ENCODE results near the gene CLEC4G. TPM values are rescaled to one million over a fixed set of nuclear protein-coding genes. Genes with fewer than 3 reads are reported as not detected.

The CLEC4G gene
- total and polyA plus RNA-seq, 7 donors: 0.08 to 0.69 (median 0.38) TPM; not detected in 2

- TF ChIP-seq, protein P1, sequence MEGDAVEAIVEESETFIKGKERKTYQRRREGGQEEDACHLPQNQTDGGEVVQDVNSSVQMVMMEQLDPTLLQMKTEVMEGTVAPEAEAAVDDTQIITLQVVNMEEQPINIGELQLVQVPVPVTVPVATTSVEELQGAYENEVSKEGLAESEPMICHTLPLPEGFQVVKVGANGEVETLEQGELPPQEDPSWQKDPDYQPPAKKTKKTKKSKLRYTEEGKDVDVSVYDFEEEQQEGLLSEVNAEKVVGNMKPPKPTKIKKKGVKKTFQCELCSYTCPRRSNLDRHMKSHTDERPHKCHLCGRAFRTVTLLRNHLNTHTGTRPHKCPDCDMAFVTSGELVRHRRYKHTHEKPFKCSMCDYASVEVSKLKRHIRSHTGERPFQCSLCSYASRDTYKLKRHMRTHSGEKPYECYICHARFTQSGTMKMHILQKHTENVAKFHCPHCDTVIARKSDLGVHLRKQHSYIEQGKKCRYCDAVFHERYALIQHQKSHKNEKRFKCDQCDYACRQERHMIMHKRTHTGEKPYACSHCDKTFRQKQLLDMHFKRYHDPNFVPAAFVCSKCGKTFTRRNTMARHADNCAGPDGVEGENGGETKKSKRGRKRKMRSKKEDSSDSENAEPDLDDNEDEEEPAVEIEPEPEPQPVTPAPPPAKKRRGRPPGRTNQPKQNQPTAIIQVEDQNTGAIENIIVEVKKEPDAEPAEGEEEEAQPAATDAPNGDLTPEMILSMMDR (IDR thresholded peaks at IDR 0.05): no peak
- intact Hi-C loops (cut with DNase I): no loop called here
- Histone ChIP-seq H3K36me3 (ENCODE audit: insufficient read depth in 1 of 2, low read depth in 1 of 2) (no peaks in the 10 kb centered on the region), H3K27me3 (ENCODE audit: insufficient read depth in 3 of 3, low read length in 2 of 3) (peaks cover 0 to 11% (median 6%) of the 10 kb centered on the region in 3 donors), H3K9me3 (no peaks in the 10 kb centered on the region), H3K4me3 (no peak overlapping the region), H3K27ac (no peak overlapping the region), H3K4me1 (no peaks in the 10 kb centered on the region)
- no peak for DNase-seq
- ATAC-seq: no peak
Observed at GRCh38 chr19:7691497-7691896, 40.4 kb downstream of the CLEC4G start.

GRCh38 chr19:7690779-7691258 is 41.1 kb downstream of the CLEC4G start:
- Histone ChIP-seq H3K4me1 (no peaks in the 10 kb centered on the region), H3K36me3 (ENCODE audit: insufficient read depth in 1 of 2, low read depth in 1 of 2) (no peaks in the 10 kb centered on the region), H3K9me3 (no peaks in the 10 kb centered on the region), H3K27me3 (ENCODE audit: insufficient read depth in 3 of 3, low read length in 2 of 3) (peaks cover 0 to 10% (median 5%) of the 10 kb centered on the region in 3 donors), H3K4me3 (no peak overlapping the region), H3K27ac (no peak overlapping the region)
- intact Hi-C loops (cut with DNase I): no loop called here
- WGBS, 3 donors: 79 to 87% (median 83%) methylated on average over 8 of the region's 8 CpGs
- DNase-seq (no peak), ATAC-seq (no peak)
- TF ChIP-seq, protein P1 (IDR thresholded peaks at IDR 0.05): no peak

- DNase-seq (no peak), ATAC-seq (no peak)
- Histone ChIP-seq H3K4me3 (no peak overlapping the region), H3K4me1 (no peaks in the 10 kb centered on the region), H3K36me3 (ENCODE audit: insufficient read depth in 1 of 2, low read depth in 1 of 2) (peaks cover 0 to 3% of the 10 kb centered on the region in 2 donors), H3K27ac (no peak overlapping the region), H3K27me3 (ENCODE audit: insufficient read depth in 3 of 3, low read length in 2 of 3) (peaks cover 0 to 10% (median 5%) of the 10 kb centered on the region in 3 donors), H3K9me3 (no peaks in the 10 kb centered on the region)
- intact Hi-C loops (cut with DNase I): no loop called here
- TF ChIP-seq, protein P1 (IDR thresholded peaks at IDR 0.05): no peak
- WGBS, 3 donors: 15 to 27% (median 24%) methylated on average over 23 of the region's 23 CpGs
Observed at GRCh38 chr19:7689165-7689564, 42.7 kb downstream of the CLEC4G start.

DNA sequence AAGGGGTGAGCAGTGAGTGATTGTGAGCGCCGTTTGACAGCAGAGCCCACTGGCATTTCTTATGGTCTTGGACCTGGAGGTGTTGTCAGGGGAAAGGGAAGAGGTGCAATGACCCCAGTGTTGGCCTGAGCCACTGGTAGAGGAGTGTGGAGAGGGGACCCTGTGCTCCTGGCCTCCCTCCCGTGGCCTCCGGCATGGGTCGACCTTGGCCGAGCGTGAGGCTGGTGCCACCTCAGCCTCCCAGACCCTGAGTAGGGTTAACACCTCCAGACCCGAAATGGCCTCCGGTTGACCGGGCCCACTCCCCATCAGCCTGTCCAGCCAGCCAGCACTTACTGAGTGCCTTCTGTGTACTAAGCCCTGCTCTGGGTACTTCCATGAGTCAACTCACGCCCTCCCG is 44.7 kb downstream of the CLEC4G start:
- Histone ChIP-seq H3K4me3 (no peak overlapping the region), H3K27me3 (ENCODE audit: insufficient read depth in 3 of 3, low read length in 2 of 3) (peaks cover 0 to 6% (median 3%) of the 10 kb centered on the region in 3 donors), H3K36me3 (ENCODE audit: insufficient read depth in 1 of 2, low read depth in 1 of 2) (peaks cover 0 to 23% of the 10 kb centered on the region in 2 donors), H3K9me3 (no peaks in the 10 kb centered on the region), H3K27ac (no peak overlapping the region), H3K4me1 (no peaks in the 10 kb centered on the region)
- ATAC-seq (no peak), DNase-seq (no peak)
- 75 to 82% (median 76%) methylated on average over 12 of the region's 12 CpGs for WGBS, 3 donors
- intact Hi-C loops (cut with DNase I): no loop called here
- TF ChIP-seq, protein P1 (IDR thresholded peaks at IDR 0.05): no peak
